ENCODE data around the gene SDHB.

- TF ChIP-seq CTCF (IDR thresholded peaks at IDR 0.05) (no peak), EZH2 (IDR thresholded peaks at IDR 0.05; ENCODE audit: borderline replicate concordance, insufficient read depth, low read depth, low read length, poor library complexity, severe bottlenecking) (no peak)
Observed at GRCh38 chr1:17004466-17005364, 49.1 kb downstream of the SDHB start.

All from B cell (primary cell).